Endodermal cell (in vitro differentiated cells): Measurements from ENCODE around the gene CA9. TPM values are rescaled to one million over a fixed set of nuclear protein-coding genes. Genes with fewer than 3 reads are reported as not detected.

Experiments
- DNase-seq: peaks from one replicate; pipeline ENCODE4 v3.0.0-alpha.2; 2017
- H3K27ac ChIP-seq: 2 replicates; pipeline ENCODE4 v1.5.1; 2013; ENCODE audit warnings: mild to moderate bottlenecking, low read depth, low read length, moderate library complexity
- H3K27me3 ChIP-seq: 2 replicates; pipeline ENCODE4 v1.6.1; 2013; ENCODE audit warnings: mild to moderate bottlenecking, low read length, moderate library complexity; ENCODE audit not compliant: insufficient read depth, control insufficient read depth, poor library complexity, severe bottlenecking
- H3K36me3 ChIP-seq: 2 replicates; pipeline ENCODE4 v1.7.0; 2013; ENCODE audit warnings: mild to moderate bottlenecking, low read length, moderate library complexity; ENCODE audit not compliant: control insufficient read depth, insufficient read depth
- H3K4me1 ChIP-seq: one replicate; pipeline ENCODE4 v1.7.0; 2013; ENCODE audit warnings: low read length; ENCODE audit not compliant: control insufficient read depth, insufficient read depth
- H3K4me3 ChIP-seq: 2 replicates; pipeline ENCODE4 v1.5.1; 2013; ENCODE audit warnings: mild to moderate bottlenecking, low read length, moderate library complexity
- H3K9ac ChIP-seq: 2 replicates; pipeline ENCODE4 v1.6.1; 2013; ENCODE audit warnings: mild to moderate bottlenecking, low read length, moderate library complexity; ENCODE audit not compliant: poor library complexity, severe bottlenecking; ENCODE audit errors: extremely low read depth
- H3K9me3 ChIP-seq: 2 replicates; pipeline ENCODE4 v1.6.1; 2013; ENCODE audit warnings: mild to moderate bottlenecking, low read length, moderate library complexity; ENCODE audit not compliant: control insufficient read depth
- H3K27ac Mint-ChIP-seq: 2 replicates; pipeline ENCODE4 v1.8.0; 2020; ENCODE audit warnings: mixed read lengths
- H3K27me3 Mint-ChIP-seq: 2 replicates; pipeline ENCODE4 v1.8.0; 2021; ENCODE audit warnings: mild to moderate bottlenecking, mixed read lengths; ENCODE audit not compliant: insufficient read depth
- H3K36me3 Mint-ChIP-seq: 2 replicates; pipeline ENCODE4 v1.8.0; 2020; ENCODE audit warnings: low read depth, mixed read lengths
- H3K4me1 Mint-ChIP-seq: 2 replicates; pipeline ENCODE4 v1.8.0; 2020; ENCODE audit warnings: mixed read lengths
- H3K4me3 Mint-ChIP-seq: 2 replicates; pipeline ENCODE4 v1.8.0; 2020; ENCODE audit warnings: mild to moderate bottlenecking, moderate library complexity, mixed read lengths
- H3K9me3 Mint-ChIP-seq: 2 replicates; pipeline ENCODE4 v1.8.0; 2020; ENCODE audit warnings: mild to moderate bottlenecking, mixed read lengths
- WGBS, 2 experiments: methylation state at CpG; one replicate each; pipeline versions ENCODE4 v1.1.5 to v1.1.7; 2013; ENCODE audit warnings: missing lambda C conversion rate in 2 of 2, mixed read lengths in 1 of 2; ENCODE audit not compliant: insufficient coverage in 1 of 2, insufficient read length in 1 of 2; 5-methylcytosine and 5-hydroxymethylcytosine counted together
- total RNA-seq, 2 donors: library from RNA; stranded (reverse); fragmentation: NEBNext Ultra II Directional in 1 of 2; extraction: Animal tissue kit (Norgen Biotek cat#: 25700) in 1 of 2; gene quantifications; 2 replicates in 1 of 2; 3 replicates in 1 of 2; pipeline ENCODE4 v1.2.1, GENCODE V29; 2021
- TF ChIP-seq, protein P1 (sequence below): fragments of 200-600 bp; sonication (generic); conservative IDR thresholded peaks from 2 replicates; pipeline ENCODE4 v1.5.0; 2021; ENCODE audit warnings: antibody characterized with exemption, mild to moderate bottlenecking

Gene CA9
- total RNA-seq, 2 donors from 2014 or later: 1.8 to 3.6 TPM

DNA sequence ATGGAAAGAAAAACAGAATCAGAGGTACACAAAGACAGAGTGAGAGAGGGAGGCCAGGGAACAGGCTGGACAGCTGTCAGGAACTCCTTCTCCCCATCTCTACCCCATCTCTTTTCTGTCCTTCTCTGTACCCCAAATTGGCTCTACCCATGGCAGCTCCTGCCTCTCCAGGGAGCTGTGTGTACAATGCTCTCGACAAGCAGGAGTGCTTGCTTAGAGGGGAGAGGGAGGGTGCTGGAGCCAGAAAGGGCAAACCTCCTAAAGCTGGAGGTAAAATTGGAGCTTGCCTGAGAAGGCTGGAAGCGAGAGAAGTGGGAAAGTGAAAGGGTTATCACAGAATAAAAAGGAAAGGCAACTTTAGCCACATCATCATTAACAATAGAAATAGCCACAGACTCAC, 9.6 kb downstream of the CA9 start:
- Histone ChIP-seq H3K27ac (no peak overlapping the region), H3K9me3 (no peaks in the 10 kb centered on the region), H3K27me3 (no peaks in the 10 kb centered on the region), H3K9ac (no peak overlapping the region), H3K4me1 (peaks cover 14% of the 10 kb centered on the region), H3K4me3 (no peak overlapping the region), H3K36me3 (peaks cover 57% of the 10 kb centered on the region)
- WGBS, 2 experiments: 83 to 94% methylated on average over 1 to 2 of the region's 2 CpGs
- Mint-ChIP-seq H3K36me3 (peaks cover 54% of the 10 kb centered on the region), H3K4me3 (no peak overlapping the region), H3K27ac (no peak overlapping the region), H3K27me3 (no peaks in the 10 kb centered on the region), H3K9me3 (no peaks in the 10 kb centered on the region), H3K4me1 (peaks cover 36% of the 10 kb centered on the region)
- no peak for DNase-seq
- TF ChIP-seq, protein P1, sequence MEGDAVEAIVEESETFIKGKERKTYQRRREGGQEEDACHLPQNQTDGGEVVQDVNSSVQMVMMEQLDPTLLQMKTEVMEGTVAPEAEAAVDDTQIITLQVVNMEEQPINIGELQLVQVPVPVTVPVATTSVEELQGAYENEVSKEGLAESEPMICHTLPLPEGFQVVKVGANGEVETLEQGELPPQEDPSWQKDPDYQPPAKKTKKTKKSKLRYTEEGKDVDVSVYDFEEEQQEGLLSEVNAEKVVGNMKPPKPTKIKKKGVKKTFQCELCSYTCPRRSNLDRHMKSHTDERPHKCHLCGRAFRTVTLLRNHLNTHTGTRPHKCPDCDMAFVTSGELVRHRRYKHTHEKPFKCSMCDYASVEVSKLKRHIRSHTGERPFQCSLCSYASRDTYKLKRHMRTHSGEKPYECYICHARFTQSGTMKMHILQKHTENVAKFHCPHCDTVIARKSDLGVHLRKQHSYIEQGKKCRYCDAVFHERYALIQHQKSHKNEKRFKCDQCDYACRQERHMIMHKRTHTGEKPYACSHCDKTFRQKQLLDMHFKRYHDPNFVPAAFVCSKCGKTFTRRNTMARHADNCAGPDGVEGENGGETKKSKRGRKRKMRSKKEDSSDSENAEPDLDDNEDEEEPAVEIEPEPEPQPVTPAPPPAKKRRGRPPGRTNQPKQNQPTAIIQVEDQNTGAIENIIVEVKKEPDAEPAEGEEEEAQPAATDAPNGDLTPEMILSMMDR: no peak

- Histone ChIP-seq H3K27ac (no peak overlapping the region), H3K9me3 (no peaks in the 10 kb centered on the region), H3K27me3 (no peaks in the 10 kb centered on the region), H3K9ac (no peak overlapping the region), H3K4me3 (no peak overlapping the region), H3K4me1 (peaks cover 16% of the 10 kb centered on the region), H3K36me3 (peaks cover 59% of the 10 kb centered on the region)
- Mint-ChIP-seq H3K4me1 (peaks cover 46% of the 10 kb centered on the region), H3K9me3 (no peaks in the 10 kb centered on the region), H3K36me3 (peaks cover 54% of the 10 kb centered on the region), H3K27ac (no peak overlapping the region), H3K27me3 (no peaks in the 10 kb centered on the region), H3K4me3 (no peak overlapping the region)
- 93 to 98% methylated on average over 6 to 10 of the region's 10 CpGs for WGBS, 2 experiments
- DNase-seq: no peak
- TF ChIP-seq, protein P1: no peak
Observed at GRCh38 chr9:35684921-35685320, 11.2 kb downstream of the CA9 start.

GRCh38 chr9:35685506-35685905, 11.8 kb downstream of the CA9 start:
- H3K36me3 Mint-ChIP-seq: peaks cover 54% of the 10 kb centered on the region
- no peaks in the 10 kb centered on the region for H3K27me3 Mint-ChIP-seq
- TF ChIP-seq, protein P1: no peak
- no peaks in the 10 kb centered on the region for H3K9me3 ChIP-seq
- no peaks in the 10 kb centered on the region for H3K27me3 ChIP-seq
- H3K4me3 ChIP-seq: no peak overlapping the region
- no peak overlapping the region for H3K27ac Mint-ChIP-seq
- peaks cover 14% of the 10 kb centered on the region for H3K4me1 ChIP-seq
- no peak overlapping the region for H3K9ac ChIP-seq
- H3K27ac ChIP-seq: no peak overlapping the region
- WGBS, 2 experiments: 94 to 95% methylated on average over 7 to 13 of the region's 13 CpGs
- no peaks in the 10 kb centered on the region for H3K9me3 Mint-ChIP-seq
- H3K4me1 Mint-ChIP-seq: peaks cover 42% of the 10 kb centered on the region
- H3K4me3 Mint-ChIP-seq: no peak overlapping the region
- H3K36me3 ChIP-seq: peaks cover 59% of the 10 kb centered on the region
- no peak for DNase-seq
